CD4-positive, alpha-beta T cell (primary cell): ENCODE results near the gene HNRNPA3. TPM values are rescaled to one million over a fixed set of nuclear protein-coding genes. Genes with fewer than 3 reads are reported as not detected.

Experiments
- ATAC-seq: fragments of 200-7000 bp; cut with Tn5 transposase; one replicate; pipeline ENCODE4 v1.10.0; 2022; ENCODE audit warnings: mild to moderate bottlenecking; ENCODE audit not compliant: poor library complexity
- CTCF ChIA-PET: fragments of 350-600 bp; sonication (Branson Sonifier 250); formaldehyde crosslinking; loops from one replicate; lab custom pipeline; 2021; ENCODE audit warnings: antibody characterized with exemption, inconsistent platforms; lab: Charles Lee
- POLR2A ChIA-PET: fragments of 350-600 bp; sonication (Branson Sonifier 250); formaldehyde crosslinking; loops from one replicate; lab custom pipeline; 2021; ENCODE audit warnings: antibody characterized with exemption, inconsistent platforms; lab: Charles Lee
- DNase-seq, 14 experiments: peaks; one replicate each; pipeline ENCODE4 v3.0.0-alpha.2; 2013 to 2020; ENCODE audit warnings: mixed read lengths in 2 of 14
- H3K27ac ChIP-seq, 2 donors: one replicate each; pipeline versions ENCODE4 v1.5.1 to v1.7.0; 2013; ENCODE audit warnings: low read length in 2 of 2, low read depth in 1 of 2, mild to moderate bottlenecking in 1 of 2
- H3K27me3 ChIP-seq, 2 experiments: 1 replicate in 1 of 2; 2 replicates in 1 of 2; pipeline versions ENCODE4 v1.6.1 to v1.7.0; 2013; ENCODE audit warnings: low read length in 2 of 2, control low read depth in 1 of 2, mild to moderate bottlenecking in 1 of 2, moderate library complexity in 1 of 2; ENCODE audit not compliant: insufficient read depth in 2 of 2, control insufficient read depth in 1 of 2
- H3K36me3 ChIP-seq: one replicate; pipeline ENCODE4 v1.6.1; 2013; ENCODE audit warnings: low read length, control low read depth; ENCODE audit not compliant: insufficient read depth
- H3K4me1 ChIP-seq: one replicate; pipeline ENCODE4 v1.6.1; 2013; ENCODE audit warnings: low read length, control low read depth; ENCODE audit not compliant: insufficient read depth
- H3K4me3 ChIP-seq: one replicate; pipeline ENCODE4 v1.5.1; 2013; ENCODE audit warnings: mild to moderate bottlenecking, low read length, moderate library complexity
- H3K9me3 ChIP-seq, 2 experiments: 1 replicate in 1 of 2; 2 replicates in 1 of 2; pipeline versions ENCODE4 v1.6.1 to v1.7.0; 2013; ENCODE audit warnings: low read length in 2 of 2, mild to moderate bottlenecking in 2 of 2, control low read depth in 1 of 2, moderate library complexity in 1 of 2; ENCODE audit not compliant: control insufficient read depth in 1 of 2, insufficient read depth in 1 of 2
- H3K27ac Mint-ChIP-seq: one replicate; pipeline ENCODE4 v1.8.0; 2020; ENCODE audit warnings: mixed read lengths
- H3K27me3 Mint-ChIP-seq: one replicate; pipeline ENCODE4 v1.8.0; 2021; ENCODE audit warnings: mixed read lengths
- H3K36me3 Mint-ChIP-seq: one replicate; pipeline ENCODE4 v1.8.0; 2021; ENCODE audit warnings: low read depth, mixed read lengths
- H3K4me1 Mint-ChIP-seq: one replicate; pipeline ENCODE4 v1.8.0; 2021; ENCODE audit warnings: low read depth, mixed read lengths
- H3K4me3 Mint-ChIP-seq: one replicate; pipeline ENCODE4 v1.8.0; 2020; ENCODE audit warnings: mild to moderate bottlenecking, mixed read lengths
- H3K9me3 Mint-ChIP-seq: one replicate; pipeline ENCODE4 v1.8.0; 2020; ENCODE audit warnings: mixed read lengths
- intact Hi-C, 2 experiments: fragments of 100-400 bp; cut with DNase I in 1 of 2; cut with micrococcal nuclease in 1 of 2; formaldehyde crosslinking; loops; one replicate each; pipeline versions ENCODE4 v1.15.1 to v1.9.0; 2023 to 2025; cut with DNase I, micrococcal nuclease
- total RNA-seq, 174 experiments: library from RNA in 2 of 174; stranded (reverse) in 2 of 174; gene quantifications; one replicate each; pipeline ENCODE4 v1.2.3 and lab custom pipeline; 2021 to 2026
- TF ChIP-seq, protein P1 (sequence below): fragments of 200-600 bp; IDR thresholded peaks from one replicate; pipeline ENCODE4 v1.8.0; 2022; ENCODE audit warnings: antibody characterized with exemption, mild to moderate bottlenecking

HNRNPA3 gene
- total RNA-seq, 2 experiments from 2014 or later: 162 to 167 TPM

GRCh38 chr2:177257471-177257870 lies 44.9 kb downstream of the HNRNPA3 start:
- Histone ChIP-seq H3K4me3 (no peak overlapping the region), H3K9me3 (no peaks in the 10 kb centered on the region), H3K36me3 (peaks cover 26% of the 10 kb centered on the region), H3K27ac (no peak overlapping the region), H3K4me1 (peaks cover 70% of the 10 kb centered on the region), H3K27me3 (no peaks in the 10 kb centered on the region)
- ATAC-seq: no peak
- Mint-ChIP-seq H3K4me3 (peak overlapping the region; percentile 52), H3K27me3 (no peaks in the 10 kb centered on the region), H3K9me3 (no peaks in the 10 kb centered on the region), H3K27ac (peak overlapping the region; percentile 48), H3K4me1 (peaks cover 96% of the 10 kb centered on the region), H3K36me3 (peaks cover 73% of the 10 kb centered on the region)
- CTCF ChIA-PET: no interaction called here
- POLR2A ChIA-PET: interaction anchor here (0.7 to 1.5 kb wide), 3 partner anchors 7 to 45 kb away, joined by 4 read pairs; partner anchors contain the start of genes HNRNPA3 and NFE2L2
- DNase-seq: no peak
- TF ChIP-seq, protein P1, sequence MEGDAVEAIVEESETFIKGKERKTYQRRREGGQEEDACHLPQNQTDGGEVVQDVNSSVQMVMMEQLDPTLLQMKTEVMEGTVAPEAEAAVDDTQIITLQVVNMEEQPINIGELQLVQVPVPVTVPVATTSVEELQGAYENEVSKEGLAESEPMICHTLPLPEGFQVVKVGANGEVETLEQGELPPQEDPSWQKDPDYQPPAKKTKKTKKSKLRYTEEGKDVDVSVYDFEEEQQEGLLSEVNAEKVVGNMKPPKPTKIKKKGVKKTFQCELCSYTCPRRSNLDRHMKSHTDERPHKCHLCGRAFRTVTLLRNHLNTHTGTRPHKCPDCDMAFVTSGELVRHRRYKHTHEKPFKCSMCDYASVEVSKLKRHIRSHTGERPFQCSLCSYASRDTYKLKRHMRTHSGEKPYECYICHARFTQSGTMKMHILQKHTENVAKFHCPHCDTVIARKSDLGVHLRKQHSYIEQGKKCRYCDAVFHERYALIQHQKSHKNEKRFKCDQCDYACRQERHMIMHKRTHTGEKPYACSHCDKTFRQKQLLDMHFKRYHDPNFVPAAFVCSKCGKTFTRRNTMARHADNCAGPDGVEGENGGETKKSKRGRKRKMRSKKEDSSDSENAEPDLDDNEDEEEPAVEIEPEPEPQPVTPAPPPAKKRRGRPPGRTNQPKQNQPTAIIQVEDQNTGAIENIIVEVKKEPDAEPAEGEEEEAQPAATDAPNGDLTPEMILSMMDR: no peak
- intact Hi-C loops: loop anchor here in 1 of 2 experiments (2.0 kb wide), 1 partner anchor 17 kb away; no protein-coding TSS in a partner anchor

- H3K27me3 Mint-ChIP-seq: no peaks in the 10 kb centered on the region
- Histone ChIP-seq H3K9me3 (no peaks in the 10 kb centered on the region), H3K27ac (no peak overlapping the region), H3K4me1 (peaks cover 64% of the 10 kb centered on the region), H3K36me3 (peaks cover 26% of the 10 kb centered on the region), H3K4me3 (no peak overlapping the region), H3K27me3 (no peaks in the 10 kb centered on the region)
- ATAC-seq (no peak), DNase-seq (no peak)
- peak overlapping the region; percentile 48 for H3K27ac Mint-ChIP-seq
- H3K4me3 Mint-ChIP-seq: peak overlapping the region; percentile 16
- intact Hi-C loops: no loop called here
- peaks cover 73% of the 10 kb centered on the region for H3K36me3 Mint-ChIP-seq
- H3K9me3 Mint-ChIP-seq: no peaks in the 10 kb centered on the region
- peaks cover 90% of the 10 kb centered on the region for H3K4me1 Mint-ChIP-seq
- POLR2A ChIA-PET: interaction anchor here (0.6 to 1.5 kb wide), 3 partner anchors 18 to 46 kb away, joined by 3 to 4 read pairs (median 4); partner anchors contain the start of gene HNRNPA3
- CTCF ChIA-PET: no interaction called here
- TF ChIP-seq, protein P1: no peak
Measured at GRCh38 chr2:177258059-177258458, 45.5 kb downstream of the HNRNPA3 start.

GRCh38 chr2:177260379-177260778 lies 47.8 kb downstream of the HNRNPA3 start:
- no peak overlapping the region for H3K4me3 ChIP-seq
- peaks cover 62% of the 10 kb centered on the region for H3K36me3 Mint-ChIP-seq
- ChIA-PET POLR2A (interaction anchor here (0.7 to 2.7 kb wide), 10 partner anchors 9 to 96 kb away, joined by 3 to 11 read pairs (median 4); partner anchors contain the start of gene HNRNPA3), CTCF (interaction anchor here (1.1 kb wide), 1 partner anchor 73 kb away, joined by 4 read pairs; no protein-coding TSS in a partner anchor)
- intact Hi-C loops: loop anchor here (5.0 to 10.0 kb wide), 6 partner anchors 33 to 1184 kb away; partner anchors contain the start of gene AGPS (in 1 of the 2)
- H3K36me3 ChIP-seq: peaks cover 14% of the 10 kb centered on the region
- peaks cover 75% of the 10 kb centered on the region for H3K4me1 Mint-ChIP-seq
- no peak overlapping the region for H3K27ac ChIP-seq
- H3K4me3 Mint-ChIP-seq: peak overlapping the region; percentile 84
- ATAC-seq: no peak
- no peaks in the 10 kb centered on the region for H3K9me3 ChIP-seq
- no peaks in the 10 kb centered on the region for H3K27me3 Mint-ChIP-seq
- H3K4me1 ChIP-seq: peaks cover 46% of the 10 kb centered on the region
- peak overlapping the region; percentile 99 for H3K27ac Mint-ChIP-seq
- no peak for DNase-seq
- H3K9me3 Mint-ChIP-seq: no peaks in the 10 kb centered on the region
- TF ChIP-seq, protein P1: no peak
- H3K27me3 ChIP-seq: no peaks in the 10 kb centered on the region
